ENCODE data around the gene CCDC192.
A peak's percentile ranks its signal among the peaks of the same experiment; 100 is the strongest.

Gene CCDC192

GRCh38 chr5:127892467-127893207 is 189.4 kb downstream of the CCDC192 start:
- no peak overlapping the region for H3K4me3 ChIP-seq
- H3K9me3 ChIP-seq = no peaks in the 10 kb centered on the region
- no peaks in the 10 kb centered on the region for H4K20me1 ChIP-seq
- H3K27ac ChIP-seq = no peak overlapping the region
- peaks cover 18% of the 10 kb centered on the region; the same call in 1 of the 2 replicates for H3K4me1 ChIP-seq
- no peak for TF ChIP-seq Cebpa-rat (IDR thresholded peaks at IDR 0.05)
- no peaks in the 10 kb centered on the region for H3K36me3 ChIP-seq
- H3K27me3 ChIP-seq = no peaks in the 10 kb centered on the region
- H3K9ac ChIP-seq = no peak overlapping the region
- H3K4me2 ChIP-seq = peak overlapping the region; percentile 25

- peak overlapping the region; percentile 25 for H3K4me2 ChIP-seq
- no peak overlapping the region for H3K27ac ChIP-seq
- no peak for TF ChIP-seq Cebpa-rat (IDR thresholded peaks at IDR 0.05)
- no peaks in the 10 kb centered on the region for H3K36me3 ChIP-seq
- H3K9ac ChIP-seq = no peak overlapping the region
- peaks cover 18% of the 10 kb centered on the region; the same call in 1 of the 2 replicates for H3K4me1 ChIP-seq
- no peaks in the 10 kb centered on the region for H3K27me3 ChIP-seq
- no peak overlapping the region for H3K4me3 ChIP-seq
- H4K20me1 ChIP-seq = no peaks in the 10 kb centered on the region
- H3K9me3 ChIP-seq = no peaks in the 10 kb centered on the region
Measured at GRCh38 chr5:127893232-127893631, 190.0 kb downstream of the CCDC192 start.

DNA sequence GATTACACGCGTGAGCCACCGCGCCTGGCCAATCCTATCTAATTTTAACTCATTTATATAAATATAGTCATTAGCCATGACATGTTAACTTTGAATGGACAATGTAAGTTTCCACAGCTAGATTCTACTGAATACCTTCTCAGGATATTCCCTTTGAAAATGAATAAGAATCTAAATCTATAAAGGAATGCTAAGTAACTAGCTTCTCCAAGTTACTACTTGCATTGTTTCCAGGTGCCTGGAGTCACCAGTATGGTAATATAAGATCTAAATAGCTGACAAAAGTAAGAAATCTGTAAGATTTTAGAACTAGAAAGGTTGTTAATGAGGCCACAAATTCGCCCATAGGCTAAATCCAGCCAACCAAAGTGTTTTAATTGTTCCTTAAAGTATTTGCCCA is 191.3 kb downstream of the CCDC192 start:
- no peak overlapping the region for H3K4me3 ChIP-seq
- TF ChIP-seq Cebpa-rat (IDR thresholded peaks at IDR 0.05) = no peak
- no peaks in the 10 kb centered on the region for H3K27me3 ChIP-seq
- peaks cover 11% of the 10 kb centered on the region; the same call in 1 of the 2 replicates for H3K4me1 ChIP-seq
- no peak overlapping the region for H3K9ac ChIP-seq
- no peaks in the 10 kb centered on the region for H3K36me3 ChIP-seq
- no peak overlapping the region for H3K4me2 ChIP-seq
- no peak overlapping the region for H3K27ac ChIP-seq
- no peaks in the 10 kb centered on the region for H3K9me3 ChIP-seq
- H4K20me1 ChIP-seq = no peaks in the 10 kb centered on the region

DNA sequence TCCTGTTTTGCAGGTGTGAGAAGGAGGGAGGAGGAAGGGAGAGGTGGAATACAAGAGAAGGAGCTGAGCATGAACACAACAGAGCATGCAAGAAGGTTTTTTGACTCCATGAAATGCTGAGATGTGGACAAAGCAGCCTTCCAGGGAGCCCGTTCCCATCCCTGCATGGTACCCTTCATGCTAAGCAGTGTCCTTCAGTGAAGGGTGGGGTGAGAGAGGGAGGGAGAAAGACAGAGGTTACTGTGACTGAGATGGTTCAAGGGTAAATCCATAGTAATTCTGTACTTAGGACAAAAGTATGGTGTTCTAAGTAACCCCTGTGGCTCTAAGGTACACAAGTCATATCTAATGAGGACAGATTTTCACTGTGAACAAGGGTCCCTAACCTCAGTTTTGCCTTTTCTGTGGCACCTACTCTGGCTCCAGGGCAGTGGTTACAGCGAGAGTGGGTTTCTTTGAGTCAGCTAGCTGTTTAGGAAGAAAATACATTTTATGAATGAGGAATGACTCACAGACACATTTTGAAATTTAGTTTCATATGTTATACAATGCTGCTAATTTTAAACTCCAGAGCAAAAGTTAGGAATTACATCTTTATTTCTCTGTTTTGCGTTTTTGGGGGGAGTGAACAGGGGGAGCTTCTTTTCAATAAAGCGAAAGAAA is 195.5 kb downstream of the CCDC192 start:
- H3K36me3 ChIP-seq = no peaks in the 10 kb centered on the region
- no peaks in the 10 kb centered on the region for H3K27me3 ChIP-seq
- H3K9me3 ChIP-seq = no peaks in the 10 kb centered on the region
- TF ChIP-seq Cebpa-rat (IDR thresholded peaks at IDR 0.05) = no peak
- no peak overlapping the region for H3K4me2 ChIP-seq
- no peaks in the 10 kb centered on the region for H3K4me1 ChIP-seq
- H3K9ac ChIP-seq = no peak overlapping the region
- no peak overlapping the region for H3K27ac ChIP-seq
- no peaks in the 10 kb centered on the region for H4K20me1 ChIP-seq
- H3K4me3 ChIP-seq = no peak overlapping the region

DNA sequence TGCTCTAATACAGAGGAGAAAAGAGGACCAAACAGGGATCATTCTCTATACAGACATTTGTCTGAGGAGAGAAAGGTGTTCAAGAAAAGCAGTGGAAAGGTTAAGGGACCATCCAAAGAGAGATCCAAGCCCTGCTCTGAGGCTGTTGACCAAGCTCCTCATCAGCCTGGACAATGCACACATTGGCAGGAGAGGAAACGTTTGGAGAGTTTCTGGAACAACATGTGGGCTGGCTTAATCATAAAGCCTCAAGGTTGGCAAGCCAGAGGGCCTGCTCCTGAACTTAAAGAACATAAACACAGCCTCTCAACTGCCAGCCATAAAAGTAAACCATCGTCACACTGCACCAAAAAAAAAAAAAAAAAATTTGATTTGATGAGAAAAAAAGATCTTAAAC is 196.0 kb downstream of the CCDC192 start:
- no peaks in the 10 kb centered on the region for H3K27me3 ChIP-seq
- H3K9me3 ChIP-seq = no peaks in the 10 kb centered on the region
- no peaks in the 10 kb centered on the region for H4K20me1 ChIP-seq
- no peak overlapping the region for H3K9ac ChIP-seq
- no peak overlapping the region for H3K4me2 ChIP-seq
- no peaks in the 10 kb centered on the region for H3K36me3 ChIP-seq
- H3K4me3 ChIP-seq = no peak overlapping the region
- TF ChIP-seq Cebpa-rat (IDR thresholded peaks at IDR 0.05) = no peak
- H3K27ac ChIP-seq = no peak overlapping the region
- H3K4me1 ChIP-seq = no peaks in the 10 kb centered on the region

- TF ChIP-seq Cebpa-rat (IDR thresholded peaks at IDR 0.05) = no peak
- Histone ChIP-seq H3K4me2 (no peak overlapping the region), H3K27ac (no peak overlapping the region), H3K4me3 (no peak overlapping the region), H3K9me3 (no peaks in the 10 kb centered on the region), H3K36me3 (no peaks in the 10 kb centered on the region), H3K9ac (no peak overlapping the region), H4K20me1 (no peaks in the 10 kb centered on the region), H3K4me1 (peaks cover 15% of the 10 kb centered on the region), H3K27me3 (no peaks in the 10 kb centered on the region)
Measured at GRCh38 chr5:127906562-127907204, 203.5 kb downstream of the CCDC192 start.

GRCh38 chr5:127907907-127908306 is 204.7 kb downstream of the CCDC192 start:
- Histone ChIP-seq H3K4me2 (no peak overlapping the region), H3K9me3 (no peaks in the 10 kb centered on the region), H4K20me1 (no peaks in the 10 kb centered on the region), H3K9ac (no peak overlapping the region), H3K4me1 (peaks cover 15% of the 10 kb centered on the region), H3K27me3 (no peaks in the 10 kb centered on the region), H3K4me3 (no peak overlapping the region), H3K27ac (no peak overlapping the region), H3K36me3 (no peaks in the 10 kb centered on the region)
- TF ChIP-seq Cebpa-rat (IDR thresholded peaks at IDR 0.05) = no peak

DNA sequence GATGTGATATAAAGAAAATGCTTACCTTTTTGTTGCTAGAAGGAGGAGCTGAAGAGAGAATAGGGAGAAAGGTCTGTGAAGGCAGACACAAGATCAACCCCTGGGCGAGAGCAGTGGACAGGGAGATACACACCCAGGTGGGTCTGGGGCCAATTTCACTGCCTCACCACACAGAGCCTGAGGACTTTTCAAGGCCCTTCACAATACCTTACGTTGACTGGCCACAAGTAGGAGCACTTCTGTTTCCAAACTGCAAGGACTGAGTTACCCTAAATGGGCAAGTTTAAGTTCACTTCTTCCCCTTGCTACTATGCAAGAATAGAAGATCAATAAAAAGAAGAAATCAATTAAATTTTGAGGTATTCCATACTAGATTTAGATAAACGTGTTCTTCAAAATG is 205.9 kb downstream of the CCDC192 start:
- no peak for TF ChIP-seq Cebpa-rat (IDR thresholded peaks at IDR 0.05)
- no peak overlapping the region for H3K4me2 ChIP-seq
- H3K9me3 ChIP-seq = no peaks in the 10 kb centered on the region
- no peaks in the 10 kb centered on the region for H3K27me3 ChIP-seq
- H3K36me3 ChIP-seq = no peaks in the 10 kb centered on the region
- peaks cover 15% of the 10 kb centered on the region for H3K4me1 ChIP-seq
- H3K4me3 ChIP-seq = no peak overlapping the region
- no peak overlapping the region for H3K9ac ChIP-seq
- H4K20me1 ChIP-seq = no peaks in the 10 kb centered on the region
- H3K27ac ChIP-seq = no peak overlapping the region

- Histone ChIP-seq H3K9me3 (no peaks in the 10 kb centered on the region), H3K4me2 (no peak overlapping the region), H3K4me3 (no peak overlapping the region), H3K4me1 (peaks cover 15% of the 10 kb centered on the region), H4K20me1 (no peaks in the 10 kb centered on the region), H3K36me3 (no peaks in the 10 kb centered on the region), H3K27me3 (no peaks in the 10 kb centered on the region), H3K27ac (no peak overlapping the region), H3K9ac (no peak overlapping the region)
- TF ChIP-seq Cebpa-rat (IDR thresholded peaks at IDR 0.05) = no peak
Measured at GRCh38 chr5:127909821-127910220, 206.6 kb downstream of the CCDC192 start.
